ENCODE measurements around the gene SLC6A6.

The SLC6A6 gene

GRCh38 chr3:14525685-14526631 is 123.6 kb downstream of the SLC6A6 start:
- no peak for DNase-seq

GRCh38 chr3:14528081-14528480 is 125.7 kb downstream of the SLC6A6 start:
- DNase-seq, result no peak

- DNase-seq, result no peak
Measured at GRCh38 chr3:14531856-14532395, 129.5 kb downstream of the SLC6A6 start.

- DNase-seq, result no peak
Measured at GRCh38 chr3:14532691-14533456, 130.5 kb downstream of the SLC6A6 start.

- DNase-seq, result no peak
Measured at GRCh38 chr3:14533457-14533958, 131.1 kb downstream of the SLC6A6 start.

GRCh38 chr3:14534516-14535191 is 132.2 kb downstream of the SLC6A6 start:
- no peak for DNase-seq

GRCh38 chr3:14535616-14536015 is 133.2 kb downstream of the SLC6A6 start:
- DNase-seq, result no peak

GRCh38 chr3:14536055-14536815 is 133.8 kb downstream of the SLC6A6 start:
- no peak for DNase-seq

GRCh38 chr3:14536837-14537589 is 134.6 kb downstream of the SLC6A6 start:
- no peak for DNase-seq

GRCh38 chr3:14537590-14538450 is 135.4 kb downstream of the SLC6A6 start:
- DNase-seq, result no peak

GRCh38 chr3:14538451-14539088 is 136.2 kb downstream of the SLC6A6 start:
- DNase-seq, result no peak

All from DMS79 (cell line).